ENCODE data around the gene EGF.
"Not testable (repeated sequence)": the region's sequence is repeated elsewhere in the genome, so short reads cannot be mapped to it uniquely, and the experiment has no call there.

Gene EGF

GRCh38 chr4:109912706-109913595 lies at the start of gene EGF:
TSS of gene EGF (plus strand) at chr4:109912883. CDS start at chr4:109913336, 453 bp downstream.
- FAIRE-seq (no peak), DNase-seq (ENCODE audit: insufficient read length, low spot score) (no peak)

DNA sequence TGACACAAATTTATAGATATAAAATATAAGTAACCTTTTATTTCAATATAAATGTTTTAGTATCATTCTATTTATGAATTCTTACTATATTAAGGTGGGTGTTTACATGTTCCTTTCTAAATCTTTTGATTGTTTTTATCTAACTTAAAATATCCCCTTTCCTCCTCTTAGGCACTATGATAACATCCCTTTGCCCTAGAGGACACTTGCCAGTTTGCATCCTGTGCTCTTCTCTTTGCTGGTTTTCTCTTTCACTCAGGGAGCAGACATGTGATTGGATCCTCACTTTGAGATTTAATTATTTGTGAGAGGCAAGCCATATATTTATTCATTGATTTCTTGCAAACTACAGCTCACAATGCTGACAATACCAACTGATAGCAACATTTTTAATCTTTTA lies 48.5 kb upstream of the EGF start:
- no peak for DNase-seq (ENCODE audit: insufficient read length, low spot score)
- FAIRE-seq = no peak

DNA sequence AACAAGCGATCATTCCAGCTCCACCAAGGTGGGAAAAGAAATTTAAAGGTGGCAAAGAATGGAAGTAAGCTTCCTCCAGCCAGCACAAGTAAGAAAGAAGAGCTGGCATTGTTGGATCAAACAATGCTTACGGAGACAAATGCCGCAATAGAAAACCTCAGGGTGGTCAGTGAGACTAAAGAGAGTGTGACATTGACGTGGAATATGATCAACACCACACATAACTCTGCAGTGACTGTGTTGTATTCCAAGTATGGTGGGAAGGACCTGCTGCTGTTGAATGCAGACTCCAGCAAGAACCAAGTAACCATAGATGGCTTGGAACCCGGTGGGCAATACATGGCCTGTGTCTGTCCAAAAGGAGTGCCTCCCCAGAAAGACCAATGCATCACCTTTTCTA lies 42.6 kb upstream of the EGF start:
- no peak for FAIRE-seq

DNA sequence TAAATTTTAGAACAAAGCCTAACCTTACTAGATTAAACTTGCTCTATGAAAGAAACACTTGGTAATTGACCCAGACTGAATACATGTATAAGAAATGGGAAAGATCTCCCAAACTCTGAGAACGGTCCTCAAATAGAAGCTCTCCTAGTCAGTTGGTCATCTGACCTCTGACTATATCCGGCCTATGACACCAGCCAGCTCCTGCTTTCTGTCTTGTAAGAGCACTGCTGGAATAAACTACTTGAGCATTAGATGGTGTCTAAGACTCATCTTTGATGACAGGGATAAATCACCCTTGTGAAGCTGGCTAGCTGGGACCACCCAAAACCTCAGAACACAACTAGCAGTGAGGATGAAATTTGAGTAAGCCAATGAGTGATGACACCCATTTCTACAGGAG lies 40.6 kb upstream of the EGF start:
- FAIRE-seq (no peak), DNase-seq (ENCODE audit: insufficient read length, low spot score) (no peak)

More for the DNA sequence above, 42.6 kb upstream of the EGF start:
- DNase-seq (ENCODE audit: insufficient read length, low spot score) = no peak

DNA sequence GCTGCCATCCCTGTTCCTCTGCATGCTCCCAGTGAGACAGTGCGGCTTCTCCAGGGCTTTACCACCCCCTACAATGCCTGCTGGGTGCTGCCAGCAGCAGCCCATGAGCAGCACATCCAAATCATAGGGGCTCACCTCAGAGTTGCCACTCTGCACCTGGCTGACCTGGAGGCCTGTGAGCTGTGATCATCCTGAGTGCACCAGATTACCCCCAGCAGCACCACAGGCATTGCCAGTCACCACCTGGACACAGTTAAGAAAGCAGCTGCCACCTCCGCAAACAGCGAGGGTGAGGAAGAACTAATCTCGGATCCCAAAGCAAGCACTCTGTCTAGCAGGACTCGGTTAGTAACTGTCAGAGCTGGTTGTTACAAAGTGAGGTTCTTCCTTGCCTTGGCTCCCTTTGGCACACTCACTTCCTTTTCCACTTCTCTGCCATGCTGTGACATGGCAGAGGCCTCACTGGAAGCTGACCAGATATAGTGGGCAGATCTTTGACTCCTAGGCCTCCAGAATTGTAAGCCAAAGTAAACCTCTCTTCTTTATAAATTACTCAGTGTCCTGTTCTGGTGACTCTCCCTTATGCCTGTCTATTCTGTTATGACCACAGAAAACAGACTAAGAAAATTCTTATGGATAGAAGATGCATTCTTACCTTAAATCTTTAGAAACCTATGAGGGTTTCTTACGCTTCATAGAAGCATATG lies 39.6 kb upstream of the EGF start:
- no peak for DNase-seq (ENCODE audit: insufficient read length, low spot score)
- no peak for FAIRE-seq

- FAIRE-seq = no peak
- no peak for DNase-seq (ENCODE audit: insufficient read length, low spot score)
Measured at GRCh38 chr4:109873791-109874514, 38.7 kb upstream of the EGF start.

DNA sequence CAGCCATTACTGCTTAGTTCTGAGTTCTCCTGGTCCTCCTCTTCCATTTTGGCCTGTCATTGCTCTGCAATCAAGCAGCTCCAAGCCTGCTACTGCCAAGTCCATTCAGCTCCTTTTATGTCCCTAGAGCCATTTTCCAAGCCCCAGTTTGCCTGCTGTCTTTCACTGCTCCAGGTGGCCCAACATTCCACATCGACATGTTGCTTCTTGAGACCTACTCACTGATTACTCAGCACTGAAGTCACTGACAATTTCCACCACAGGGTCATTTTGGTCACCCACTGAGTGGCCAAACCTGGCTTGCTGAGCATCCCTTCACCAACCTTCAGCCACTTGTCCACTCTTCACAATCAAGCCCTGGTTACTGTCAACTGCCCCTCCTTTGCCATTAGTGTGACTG lies 37.6 kb upstream of the EGF start:
- FAIRE-seq = no peak
- no peak for DNase-seq (ENCODE audit: insufficient read length, low spot score)

DNA sequence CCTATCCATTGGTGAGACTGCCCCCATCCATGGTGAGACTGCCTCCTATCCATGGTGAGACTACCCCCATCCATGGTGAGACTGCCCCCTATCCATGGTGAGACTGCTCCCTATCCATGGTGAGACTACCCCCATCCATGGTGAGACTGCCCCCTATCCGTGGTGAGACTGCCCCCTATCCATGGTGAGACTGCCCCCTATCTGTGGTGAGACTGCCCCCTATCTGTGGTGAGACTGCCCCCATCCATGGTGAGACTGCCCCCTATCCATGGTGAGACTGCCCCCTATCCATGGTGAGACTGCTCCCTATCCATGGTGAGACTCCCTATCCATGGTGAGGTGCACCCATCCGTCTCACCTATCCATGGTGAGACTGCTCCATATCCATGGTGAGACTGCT lies 37.1 kb upstream of the EGF start:
- FAIRE-seq; DNase-seq (ENCODE audit: insufficient read length, low spot score): not testable (repeated sequence)

DNA sequence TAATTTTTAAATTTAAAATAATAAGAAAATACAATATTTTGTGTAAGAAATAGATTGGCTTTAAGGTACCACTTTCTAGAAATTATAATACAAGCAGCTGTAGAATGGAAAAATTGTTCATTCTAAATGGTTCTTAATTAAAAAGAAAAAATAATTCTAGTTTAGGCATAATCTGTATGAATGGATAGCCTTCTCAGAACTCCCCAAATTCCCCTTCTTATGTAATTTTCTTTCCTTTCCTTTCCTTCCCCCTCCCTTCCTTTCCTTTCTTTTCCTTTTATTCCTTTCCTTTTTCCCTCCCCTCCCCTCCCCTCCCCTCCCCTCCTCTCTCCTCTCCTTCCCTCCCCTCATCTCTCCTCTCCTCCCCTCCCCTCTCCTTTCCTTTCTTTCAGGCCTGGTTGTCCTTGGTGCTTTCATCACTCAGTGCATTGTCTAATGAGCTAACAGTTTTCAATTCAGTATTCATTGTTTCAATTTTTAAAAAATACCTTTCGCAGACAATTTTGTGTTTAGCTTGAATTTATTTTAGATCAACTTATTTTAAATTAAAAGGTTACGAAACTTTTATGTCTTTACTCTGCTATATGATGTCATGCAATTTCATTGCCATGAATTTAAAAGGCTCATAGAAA lies 35.9 kb upstream of the EGF start:
- FAIRE-seq = no peak
- no peak for DNase-seq (ENCODE audit: insufficient read length, low spot score)

GRCh38 chr4:109877400-109877799 lies 35.3 kb upstream of the EGF start:
- DNase-seq (ENCODE audit: insufficient read length, low spot score) (no peak), FAIRE-seq (no peak)

DNA sequence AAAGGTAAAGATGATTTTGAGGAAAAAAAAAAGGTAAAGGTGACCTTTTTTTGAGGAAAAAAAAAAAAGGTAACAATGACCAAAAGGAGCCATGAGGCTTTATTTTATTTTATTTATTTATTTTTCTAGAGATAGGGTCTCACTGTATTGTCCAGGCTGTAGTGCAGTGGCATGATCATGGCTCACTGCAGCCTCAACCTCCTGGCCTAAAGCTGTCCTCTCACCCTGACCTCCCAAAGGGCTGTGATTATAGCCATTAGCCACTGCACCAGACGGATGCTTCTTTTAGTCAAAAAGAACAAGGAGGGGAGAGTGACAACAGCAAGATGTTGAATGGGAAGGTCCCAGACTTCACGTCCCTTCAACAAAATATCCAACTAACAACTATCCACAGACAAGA lies 34.3 kb upstream of the EGF start:
- no peak for FAIRE-seq
- DNase-seq (ENCODE audit: insufficient read length, low spot score) = no peak

DNA sequence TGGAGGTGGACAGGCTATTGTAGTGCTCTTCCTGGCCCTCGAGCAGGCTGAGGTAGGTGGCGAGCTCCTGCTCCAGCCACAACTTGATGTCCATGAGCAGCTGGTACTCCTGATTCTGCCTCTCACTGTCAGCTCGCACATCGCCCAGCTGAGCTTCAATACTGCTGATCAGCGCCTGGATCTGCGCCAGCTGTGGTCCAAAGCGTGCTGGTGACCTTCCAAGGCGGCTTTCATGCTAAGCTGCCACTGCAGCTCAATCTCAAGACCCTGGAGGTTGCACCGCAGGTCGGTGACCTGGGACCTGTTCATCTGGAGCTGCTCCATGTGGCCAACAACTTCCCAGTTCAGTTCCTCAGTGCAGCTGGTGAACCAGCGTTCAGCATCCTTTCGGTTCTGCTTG lies 33.6 kb upstream of the EGF start:
- DNase-seq (ENCODE audit: insufficient read length, low spot score) = no peak
- no peak for FAIRE-seq

DNA sequence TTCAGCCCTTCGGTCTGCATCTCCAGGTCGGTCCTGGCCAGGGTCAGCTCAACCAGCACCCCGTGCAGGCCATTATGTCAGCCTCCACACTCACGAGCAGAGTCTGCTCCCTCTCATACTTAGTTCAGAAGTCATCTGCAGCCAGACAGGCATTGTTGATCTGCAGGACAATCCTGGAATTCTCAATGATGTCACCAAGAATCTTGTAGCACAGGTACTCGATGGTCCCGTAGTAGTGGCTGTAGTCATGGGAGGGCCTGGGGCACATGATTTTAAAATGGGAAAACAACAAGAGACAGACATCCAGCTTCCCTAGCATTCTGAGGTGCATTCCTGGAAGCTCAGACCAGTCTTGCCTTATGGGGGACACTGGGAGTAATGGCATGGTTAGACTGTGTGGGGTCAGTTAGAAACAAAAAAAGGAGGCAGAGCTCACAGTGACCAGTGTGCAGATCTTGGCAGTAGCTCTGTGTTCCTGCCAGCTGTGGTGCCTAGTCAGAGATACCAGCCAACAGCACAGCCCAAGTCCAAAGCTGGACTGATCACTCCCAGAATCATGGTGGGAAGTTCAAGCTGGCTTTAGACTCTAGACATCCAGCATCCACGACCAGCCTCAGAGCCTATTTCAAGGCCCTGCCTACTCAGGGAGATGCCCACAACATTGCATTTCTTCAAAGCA lies 32.9 kb upstream of the EGF start:
- DNase-seq (ENCODE audit: insufficient read length, low spot score) (no peak), FAIRE-seq (no peak)

GRCh38 chr4:109886303-109886702 lies 26.4 kb upstream of the EGF start:
- DNase-seq (ENCODE audit: insufficient read length, low spot score) (no peak), FAIRE-seq (no peak)

DNA sequence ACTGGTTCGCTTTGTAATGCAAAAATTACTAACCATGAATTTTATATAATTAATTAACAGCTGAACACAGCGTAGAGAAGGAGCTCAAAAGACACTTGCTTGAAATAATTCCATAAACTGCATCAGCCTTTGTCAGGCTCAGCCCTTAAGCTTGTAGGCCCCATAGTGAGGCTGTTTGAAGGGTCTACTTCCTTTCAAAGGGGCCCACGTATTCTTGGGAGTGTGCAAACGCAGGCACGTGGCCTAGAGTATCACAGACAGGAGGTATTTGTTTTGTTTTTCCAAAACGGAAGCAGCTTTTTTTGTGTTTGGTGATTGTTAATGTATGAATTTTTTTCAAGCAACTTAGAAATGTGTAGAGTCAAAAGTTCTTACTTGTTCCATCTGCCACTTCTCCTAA lies 25.6 kb upstream of the EGF start:
- DNase-seq (ENCODE audit: insufficient read length, low spot score) (no peak), FAIRE-seq (no peak)

GRCh38 chr4:109890076-109890475 lies 22.6 kb upstream of the EGF start:
- no peak for FAIRE-seq

DNA sequence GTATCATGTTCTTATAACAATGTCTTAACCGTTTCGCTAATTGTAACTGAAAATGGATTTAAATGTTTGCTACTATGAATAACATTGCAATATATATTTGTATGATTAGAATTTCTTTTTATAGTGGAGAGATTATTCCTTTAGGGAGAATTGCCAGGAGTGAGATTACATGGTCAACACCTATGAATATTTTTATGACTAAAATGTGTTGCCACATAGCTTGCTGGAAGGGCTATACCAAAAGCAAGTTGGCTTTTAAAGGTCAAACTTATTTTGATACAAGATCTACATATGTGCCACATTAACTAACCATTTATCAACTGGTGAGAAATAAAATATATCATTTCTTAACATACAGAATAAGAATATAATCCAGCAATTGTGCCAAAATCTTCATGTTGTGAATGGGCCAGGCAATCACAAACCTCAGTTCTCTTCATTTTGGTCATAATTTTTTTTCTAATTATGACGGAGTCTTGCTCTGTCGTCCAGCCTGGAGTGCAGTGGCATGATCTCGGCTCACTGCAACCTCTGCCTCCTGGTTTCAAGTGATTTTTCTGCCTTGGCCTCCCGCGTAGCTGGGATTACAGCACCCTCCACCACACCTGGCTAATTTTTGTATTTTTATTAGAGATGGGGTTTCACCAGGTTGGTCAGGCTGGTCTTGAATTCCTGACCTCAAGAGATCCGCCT lies 10.0 kb upstream of the EGF start:
- FAIRE-seq = no peak
- no peak for DNase-seq (ENCODE audit: insufficient read length, low spot score)

More at GRCh38 chr4:109890076-109890475, 22.6 kb upstream of the EGF start:
- no peak for DNase-seq (ENCODE audit: insufficient read length, low spot score)

GRCh38 chr4:109908731-109909130 lies 4.0 kb upstream of the EGF start:
- FAIRE-seq = no peak
- DNase-seq (ENCODE audit: insufficient read length, low spot score) = no peak

- no peak for FAIRE-seq
- no peak for DNase-seq (ENCODE audit: insufficient read length, low spot score)
Measured at GRCh38 chr4:109910256-109910655, 2.4 kb upstream of the EGF start.
